NK-92 (cell line): Measurements from ENCODE around the gene PTH2.
"Not testable (repeated sequence)": the region's sequence is repeated elsewhere in the genome, so short reads cannot be mapped to it uniquely, and the experiment has no call there.

ENCODE experiments used
- DNase-seq: peaks from one replicate; lab custom pipeline; 2025; ENCODE audit not compliant: unreplicated experiment; lab: John Stamatoyannopoulos, UW

PTH2 gene

GRCh38 chr19:49423071-49423984 lies at the start of gene PTH2:
Gene PTH2, minus strand, starts transcription at chr19:49423441. Its CDS starts 102 bp downstream, at chr19:49423339.
- DNase-seq, result no peak

GRCh38 chr19:49472936-49473335 lies 49.7 kb upstream of the PTH2 start:
- DNase-seq, result no peak

- no peak for DNase-seq
Observed at GRCh38 chr19:49470615-49470978, 47.4 kb upstream of the PTH2 start.

GRCh38 chr19:49469828-49470614 lies 46.8 kb upstream of the PTH2 start:
- no peak for DNase-seq

- peak; percentile 59 for DNase-seq
Observed at GRCh38 chr19:49468746-49469447, 45.7 kb upstream of the PTH2 start.

GRCh38 chr19:49468199-49468598 lies 45.0 kb upstream of the PTH2 start:
- no peak for DNase-seq

- no peak for DNase-seq
Observed at GRCh38 chr19:49465371-49465770, 42.1 kb upstream of the PTH2 start.

GRCh38 chr19:49463960-49464740 lies 40.9 kb upstream of the PTH2 start:
- DNase-seq, result no peak

GRCh38 chr19:49462492-49462891 lies 39.3 kb upstream of the PTH2 start:
- no peak for DNase-seq

GRCh38 chr19:49461656-49462055 lies 38.4 kb upstream of the PTH2 start:
- DNase-seq, result no peak

GRCh38 chr19:49461130-49461529 lies 37.9 kb upstream of the PTH2 start:
- DNase-seq, result not testable (repeated sequence)

GRCh38 chr19:49459388-49459787 lies 36.1 kb upstream of the PTH2 start:
- no peak for DNase-seq

- no peak for DNase-seq
Observed at GRCh38 chr19:49458567-49458903, 35.3 kb upstream of the PTH2 start.

GRCh38 chr19:49456326-49456725 lies 33.1 kb upstream of the PTH2 start:
- no peak for DNase-seq

GRCh38 chr19:49455773-49456172 lies 32.5 kb upstream of the PTH2 start:
- no peak for DNase-seq

GRCh38 chr19:49453757-49454240 lies 30.6 kb upstream of the PTH2 start:
- no peak for DNase-seq

- peak; percentile 85 for DNase-seq
Observed at GRCh38 chr19:49453013-49453756, 29.9 kb upstream of the PTH2 start, which contains the start of gene ALDH16A1. Gene ALDH16A1, plus strand, starts transcription at chr19:49453225. Its CDS starts 107 bp downstream, at chr19:49453332.

- DNase-seq, result peak; percentile 72
Observed at GRCh38 chr19:49451430-49452181, 28.4 kb upstream of the PTH2 start, which contains the start of gene PIH1D1. Gene PIH1D1, minus strand, starts transcription at chr19:49451814. Its CDS starts 240 bp downstream, at chr19:49451574.

- DNase-seq, result no peak
Observed at GRCh38 chr19:49450405-49450804, 27.2 kb upstream of the PTH2 start.
